Measurements from ENCODE around the gene CYP2E1. TPM values are rescaled to one million over a fixed set of nuclear protein-coding genes. Genes with fewer than 3 reads are reported as not detected.

The CYP2E1 gene
- total and polyA plus RNA-seq, 2 experiments from 2014 or later, result 0.31 TPM; not detected in 1

DNA sequence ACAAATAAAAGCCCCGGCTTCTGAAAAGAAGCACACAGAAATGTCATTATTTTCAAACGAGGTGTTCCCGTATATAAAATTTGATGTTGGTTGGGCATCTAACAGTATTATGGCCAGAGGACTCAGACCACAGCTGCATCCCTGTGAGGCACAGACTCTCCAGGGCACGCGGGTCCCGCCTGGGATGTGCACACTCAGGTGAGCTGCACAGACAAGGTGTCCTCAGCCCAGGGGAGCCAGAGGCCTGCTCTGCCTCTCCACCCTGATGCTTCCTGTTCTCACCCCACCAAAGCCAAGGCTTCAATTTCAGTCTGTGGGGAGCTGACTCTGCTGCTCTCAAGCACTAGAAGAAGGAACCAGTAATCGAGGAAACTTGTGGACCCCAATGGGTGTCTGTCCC, 1.7 kb upstream of the CYP2E1 start:
- no peaks in the 10 kb centered on the region for H3F3A ChIP-seq (ENCODE audit: insufficient read depth)
- DNase-seq, result no peak
- no peaks in the 10 kb centered on the region for H3K4me1 ChIP-seq (ENCODE audit: insufficient read depth)
- H3K9me3 ChIP-seq (ENCODE audit: low read depth), result no peaks in the 10 kb centered on the region
- WGBS, 2 experiments (ENCODE audit: low coverage in 1 of 2, low lambda C conversion rate in 2 of 2, missing lambda C conversion rate in 2 of 2), result 54 to 56% methylated on average over 7 of the region's 7 CpGs
- no peaks in the 10 kb centered on the region for H3K9me2 ChIP-seq (ENCODE audit: insufficient read depth)
- in situ Hi-C loops (cut with MboI), result no loop called here
- H3K36me3 ChIP-seq (ENCODE audit: low read depth), result no peaks in the 10 kb centered on the region
- H2AFZ ChIP-seq, result no peak overlapping the region
- no peaks in the 10 kb centered on the region for H4K20me1 ChIP-seq (ENCODE audit: insufficient read depth)
- H3K9ac ChIP-seq, result no peak overlapping the region
- no peak for TF ChIP-seq EZH2 (IDR thresholded peaks at IDR 0.05; ENCODE audit: insufficient read depth, poor library complexity, severe bottlenecking)
- TF ChIP-seq EZH2phosphoT487 (IDR thresholded peaks at IDR 0.05; ENCODE audit: insufficient read depth, low read depth), result no peak
- no peak overlapping the region for H3K4me2 ChIP-seq (ENCODE audit: unreplicated experiment)
- H3K27me3 ChIP-seq (replicated peaks; ENCODE audit: insufficient read depth), result peaks cover 32% of the 10 kb centered on the region
- H3K27ac ChIP-seq, result no peak overlapping the region
- no peak overlapping the region for H3K4me3 ChIP-seq
- H3K79me2 ChIP-seq (ENCODE audit: insufficient read depth), result no peaks in the 10 kb centered on the region

DNA sequence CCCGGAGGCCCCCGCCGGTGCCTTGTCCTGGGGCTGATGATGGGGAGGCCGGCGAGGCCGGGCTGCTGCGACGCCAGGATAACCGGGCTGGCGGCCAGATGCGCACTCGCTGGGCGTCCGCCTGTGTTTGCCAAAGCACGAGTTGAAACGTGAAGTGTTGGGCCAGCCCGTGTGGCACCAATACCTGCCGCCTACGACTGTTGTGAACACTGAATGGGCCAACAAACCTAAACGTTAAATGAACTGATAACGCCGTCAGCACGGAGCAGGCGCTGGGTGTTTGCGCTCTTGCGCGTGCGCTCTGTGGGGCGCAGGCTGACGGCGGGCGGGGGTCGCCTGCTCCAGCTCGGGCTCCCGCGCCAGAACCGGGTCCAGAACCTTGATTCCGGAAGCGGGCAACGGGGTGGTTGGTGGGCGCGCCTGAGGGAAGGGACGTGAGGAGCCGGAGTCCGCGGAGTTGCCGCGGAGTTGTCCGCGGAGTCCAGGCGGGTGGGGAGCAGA, 658 bp downstream of the CYP2E1 start:
- Histone ChIP-seq H3K4me2 (ENCODE audit: unreplicated experiment) (no peak overlapping the region), H4K20me1 (ENCODE audit: insufficient read depth) (no peaks in the 10 kb centered on the region)
- TF ChIP-seq EZH2 (IDR thresholded peaks at IDR 0.05; ENCODE audit: insufficient read depth, poor library complexity, severe bottlenecking), result no peak
- TF ChIP-seq EZH2phosphoT487 (IDR thresholded peaks at IDR 0.05; ENCODE audit: insufficient read depth, low read depth), result no peak

DNA sequence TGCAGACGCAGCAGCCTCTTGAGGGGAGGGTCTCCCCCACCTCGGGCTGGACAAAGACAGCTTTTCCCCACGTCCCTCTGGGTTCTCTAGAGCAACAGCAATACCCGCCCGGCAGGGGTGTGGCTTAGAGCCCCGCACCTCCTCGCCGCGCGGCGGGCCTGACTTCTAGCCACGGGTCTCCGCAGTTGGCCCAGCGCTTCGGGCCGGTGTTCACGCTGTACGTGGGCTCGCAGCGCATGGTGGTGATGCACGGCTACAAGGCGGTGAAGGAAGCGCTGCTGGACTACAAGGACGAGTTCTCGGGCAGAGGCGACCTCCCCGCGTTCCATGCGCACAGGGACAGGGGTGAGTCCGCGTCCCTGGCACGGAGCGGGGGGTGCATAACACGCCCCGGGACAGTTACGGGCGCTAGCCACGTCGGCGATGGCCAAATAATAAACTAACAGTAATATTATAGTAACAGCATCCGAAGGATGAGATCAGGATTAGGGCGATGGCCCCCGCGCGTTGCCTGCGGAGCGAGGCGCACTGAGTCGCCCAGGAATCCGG, 1.2 kb downstream of the CYP2E1 start:
- TF ChIP-seq EZH2phosphoT487 (IDR thresholded peaks at IDR 0.05; ENCODE audit: insufficient read depth, low read depth) (0 out of 2 replicates have a peak, but pooled peaks have one; percentile 51), EZH2 (IDR thresholded peaks at IDR 0.05; ENCODE audit: insufficient read depth, poor library complexity, severe bottlenecking) (no peak)
- no peaks in the 10 kb centered on the region for H3K4me1 ChIP-seq (ENCODE audit: insufficient read depth)
- H3K9me3 ChIP-seq (ENCODE audit: low read depth), result no peaks in the 10 kb centered on the region
- 2 to 4% methylated on average over 49 of the region's 50 CpGs for WGBS, 2 experiments (ENCODE audit: low coverage in 1 of 2, low lambda C conversion rate in 2 of 2, missing lambda C conversion rate in 2 of 2)
- no peaks in the 10 kb centered on the region for H3K36me3 ChIP-seq (ENCODE audit: low read depth)
- H3K27ac ChIP-seq, result no peak overlapping the region
- no peak overlapping the region for H3K9ac ChIP-seq
- H3K79me2 ChIP-seq (ENCODE audit: insufficient read depth), result no peaks in the 10 kb centered on the region
- peaks cover 43% of the 10 kb centered on the region for H3K27me3 ChIP-seq (replicated peaks; ENCODE audit: insufficient read depth)
- peak overlapping the region; percentile 37 for H2AFZ ChIP-seq
- no peaks in the 10 kb centered on the region for H3F3A ChIP-seq (ENCODE audit: insufficient read depth)
- H3K9me2 ChIP-seq (ENCODE audit: insufficient read depth), result no peaks in the 10 kb centered on the region
- DNase-seq, result peak; percentile 41
- H3K4me3 ChIP-seq, result peak overlapping the region; percentile 54
- H4K20me1 ChIP-seq (ENCODE audit: insufficient read depth), result no peaks in the 10 kb centered on the region
- in situ Hi-C loops (cut with MboI), result no loop called here
- no peak overlapping the region for H3K4me2 ChIP-seq (ENCODE audit: unreplicated experiment)

More for the DNA sequence above, 658 bp downstream of the CYP2E1 start:
- no peaks in the 10 kb centered on the region for H3K79me2 ChIP-seq (ENCODE audit: insufficient read depth)
- no peaks in the 10 kb centered on the region for H3F3A ChIP-seq (ENCODE audit: insufficient read depth)
- H3K27me3 ChIP-seq (replicated peaks; ENCODE audit: insufficient read depth), result peaks cover 43% of the 10 kb centered on the region
- no peaks in the 10 kb centered on the region for H3K36me3 ChIP-seq (ENCODE audit: low read depth)
- H3K4me3 ChIP-seq, result peak overlapping the region; percentile 54; the same call in 1 of the 2 replicates
- in situ Hi-C loops (cut with MboI), result no loop called here
- H3K4me1 ChIP-seq (ENCODE audit: insufficient read depth), result no peaks in the 10 kb centered on the region
- H3K9ac ChIP-seq, result no peak overlapping the region
- 3 to 4% methylated on average over 47 to 51 of the region's 51 CpGs for WGBS, 2 experiments (ENCODE audit: low coverage in 1 of 2, low lambda C conversion rate in 2 of 2, missing lambda C conversion rate in 2 of 2)
- H2AFZ ChIP-seq, result no peak overlapping the region; the same call in 1 of the 2 replicates
- no peaks in the 10 kb centered on the region for H3K9me3 ChIP-seq (ENCODE audit: low read depth)
- no peaks in the 10 kb centered on the region for H3K9me2 ChIP-seq (ENCODE audit: insufficient read depth)
- no peak overlapping the region for H3K27ac ChIP-seq
- DNase-seq, result peak; percentile 10

DNA sequence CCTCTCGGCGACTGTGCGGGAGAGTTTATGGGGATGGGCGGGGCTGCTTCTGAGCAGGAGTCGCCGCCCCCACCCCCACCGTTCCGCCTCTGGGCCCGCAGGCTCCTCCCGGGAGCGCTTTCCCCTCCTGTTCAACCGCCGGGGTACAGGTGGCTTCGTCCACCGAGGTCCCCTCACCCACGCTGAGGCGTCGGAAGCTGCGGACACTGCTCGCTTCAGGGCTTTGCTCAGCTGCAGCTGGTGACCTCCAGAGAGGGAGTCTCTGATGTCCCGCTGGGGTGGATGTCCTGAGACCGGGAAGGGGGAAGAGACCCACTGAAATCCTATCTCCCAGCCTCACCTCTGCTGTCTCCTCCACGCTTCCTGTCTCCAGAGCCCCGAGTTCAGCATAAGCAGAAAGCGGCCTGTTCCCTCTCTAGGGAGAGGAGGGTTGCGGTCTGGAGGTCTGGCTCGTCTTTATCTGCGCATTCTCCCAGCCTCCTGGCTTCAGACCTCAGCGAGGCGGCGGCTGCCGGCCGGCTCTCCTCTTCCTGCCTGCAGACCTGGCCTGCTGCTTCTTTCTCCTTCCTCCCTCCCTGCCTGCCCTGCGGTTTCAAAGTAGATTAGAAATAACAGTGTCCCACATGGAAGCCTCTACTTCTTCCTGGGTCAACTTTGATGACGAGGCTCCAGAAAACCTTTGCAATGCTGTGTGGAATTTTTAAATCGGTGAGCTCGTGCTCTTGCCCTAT, 1.8 kb downstream of the CYP2E1 start:
- WGBS, 2 experiments (ENCODE audit: low coverage in 1 of 2, low lambda C conversion rate in 2 of 2, missing lambda C conversion rate in 2 of 2), result 4% methylated on average over 29 to 37 of the region's 37 CpGs
- H3K4me3 ChIP-seq, result peak overlapping the region; percentile 54
- H3F3A ChIP-seq (ENCODE audit: insufficient read depth), result no peaks in the 10 kb centered on the region

More for the DNA sequence above, 1.8 kb downstream of the CYP2E1 start:
- no peaks in the 10 kb centered on the region for H3K36me3 ChIP-seq (ENCODE audit: low read depth)
- peak overlapping the region; percentile 70 for H3K4me2 ChIP-seq (ENCODE audit: unreplicated experiment)
- H3K27me3 ChIP-seq (replicated peaks; ENCODE audit: insufficient read depth), result peaks cover 43% of the 10 kb centered on the region
- no peak overlapping the region for H3K9ac ChIP-seq
- peak overlapping the region; percentile 37 for H2AFZ ChIP-seq
- H3K4me1 ChIP-seq (ENCODE audit: insufficient read depth), result no peaks in the 10 kb centered on the region
- TF ChIP-seq EZH2 (IDR thresholded peaks at IDR 0.05; ENCODE audit: insufficient read depth, poor library complexity, severe bottlenecking) (no peak), EZH2phosphoT487 (IDR thresholded peaks at IDR 0.05; ENCODE audit: insufficient read depth, low read depth) (no peak)
- H3K9me3 ChIP-seq (ENCODE audit: low read depth), result no peaks in the 10 kb centered on the region
- in situ Hi-C loops (cut with MboI), result no loop called here
- no peaks in the 10 kb centered on the region for H4K20me1 ChIP-seq (ENCODE audit: insufficient read depth)
- H3K9me2 ChIP-seq (ENCODE audit: insufficient read depth), result no peaks in the 10 kb centered on the region
- H3K79me2 ChIP-seq (ENCODE audit: insufficient read depth), result no peaks in the 10 kb centered on the region
- H3K27ac ChIP-seq, result no peak overlapping the region
- DNase-seq, result peak; percentile 35

All from GM23248 (cell line).